Measurements from ENCODE around the gene ELK4. TPM values are rescaled to one million over a fixed set of nuclear protein-coding genes. Genes with fewer than 3 reads are reported as not detected.
A peak's percentile ranks its signal among the peaks of the same experiment; 100 is the strongest.

The ELK4 gene
- total RNA-seq, 1 donor from 2014 or later: 16.1 TPM

DNA sequence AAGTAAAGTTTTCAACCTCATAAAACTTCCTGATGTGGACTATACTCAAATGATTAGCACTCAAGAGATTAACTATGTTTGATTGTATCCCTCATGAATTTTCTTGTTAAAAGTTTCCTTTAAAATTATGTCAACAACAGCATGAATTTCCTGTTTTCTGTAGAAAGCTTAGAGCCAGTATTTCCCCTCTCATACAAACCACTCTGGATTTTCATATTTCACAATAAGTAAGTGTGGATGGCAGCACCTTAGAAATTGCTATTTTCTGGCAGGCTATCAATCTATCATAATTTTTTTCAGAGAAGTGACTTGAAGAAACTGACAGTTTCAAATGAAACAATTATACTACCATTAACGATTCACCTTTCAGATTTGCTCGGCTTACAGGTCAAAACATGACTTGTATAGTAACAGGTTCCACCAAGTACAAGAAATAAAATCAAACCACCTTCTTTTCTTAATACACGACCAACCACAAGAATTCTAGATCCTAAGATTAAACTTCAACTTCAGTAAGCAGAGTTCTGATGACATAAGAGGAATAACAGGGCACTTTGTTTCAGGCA, 20.8 kb downstream of the ELK4 start:
- H3K4me3 ChIP-seq (ENCODE audit: low read depth, low read length): no peak overlapping the region
- H3K36me3 ChIP-seq (ENCODE audit: control insufficient read depth, insufficient read depth, low read length): no peaks in the 10 kb centered on the region
- H3K27me3 ChIP-seq (ENCODE audit: control insufficient read depth, insufficient read depth, low read length): no peaks in the 10 kb centered on the region
- no peak for DNase-seq (ENCODE audit: low read depth)
- no peak for TF ChIP-seq CTCF (IDR thresholded peaks at IDR 0.05; ENCODE audit: insufficient read depth, low read length, poor library complexity, severe bottlenecking)

GRCh38 chr1:205610036-205610435, 21.8 kb downstream of the ELK4 start:
- Histone ChIP-seq H3K4me3 (ENCODE audit: low read depth, low read length) (no peak overlapping the region), H3K36me3 (ENCODE audit: control insufficient read depth, insufficient read depth, low read length) (no peaks in the 10 kb centered on the region), H3K27me3 (ENCODE audit: control insufficient read depth, insufficient read depth, low read length) (no peaks in the 10 kb centered on the region)
- no peak for TF ChIP-seq CTCF (IDR thresholded peaks at IDR 0.05; ENCODE audit: insufficient read depth, low read length, poor library complexity, severe bottlenecking)
- DNase-seq (ENCODE audit: low read depth): no peak

DNA sequence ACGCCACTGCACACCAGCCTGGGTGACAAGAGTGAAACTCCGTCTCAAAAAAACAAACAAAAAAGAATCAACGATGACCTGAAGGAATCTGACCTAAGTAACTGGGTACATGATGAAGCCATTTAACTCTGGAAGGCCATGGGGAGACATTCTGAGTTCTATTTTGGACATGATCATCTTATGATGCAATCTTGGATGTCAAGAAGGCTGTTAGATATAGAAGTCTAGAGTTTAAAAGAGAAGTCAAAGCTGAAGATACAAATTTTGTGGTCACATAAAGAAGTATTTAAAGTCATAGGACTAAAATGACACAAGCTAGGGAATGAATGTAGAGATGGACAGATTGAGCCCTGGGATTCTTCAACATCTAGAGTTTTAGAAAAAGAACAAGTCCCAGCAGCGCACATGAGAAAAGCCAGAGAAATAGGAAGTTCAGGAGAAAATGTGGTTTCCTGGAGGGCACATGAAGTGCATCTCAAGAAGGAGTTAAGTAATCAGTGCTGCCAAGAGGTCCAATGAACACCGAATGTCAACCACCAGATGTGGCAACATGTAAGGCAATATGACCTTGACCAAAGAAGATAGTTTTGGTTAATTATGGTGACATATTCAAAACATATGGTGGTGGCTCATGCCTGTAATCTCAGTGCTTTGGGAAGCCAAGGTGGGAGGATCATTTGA, 26.8 kb downstream of the ELK4 start:
- no peaks in the 10 kb centered on the region for H3K36me3 ChIP-seq (ENCODE audit: control insufficient read depth, insufficient read depth, low read length)
- TF ChIP-seq CTCF (IDR thresholded peaks at IDR 0.05; ENCODE audit: insufficient read depth, low read length, poor library complexity, severe bottlenecking): no peak
- DNase-seq (ENCODE audit: low read depth): no peak
- no peaks in the 10 kb centered on the region for H3K27me3 ChIP-seq (ENCODE audit: control insufficient read depth, insufficient read depth, low read length)
- no peak overlapping the region for H3K4me3 ChIP-seq (ENCODE audit: low read depth, low read length)

- Histone ChIP-seq H3K4me3 (ENCODE audit: low read depth, low read length) (no peak overlapping the region), H3K36me3 (ENCODE audit: control insufficient read depth, insufficient read depth, low read length) (no peaks in the 10 kb centered on the region), H3K27me3 (ENCODE audit: control insufficient read depth, insufficient read depth, low read length) (no peaks in the 10 kb centered on the region)
- DNase-seq (ENCODE audit: low read depth): no peak
- TF ChIP-seq CTCF (IDR thresholded peaks at IDR 0.05; ENCODE audit: insufficient read depth, low read length, poor library complexity, severe bottlenecking): no peak
Measured at GRCh38 chr1:205604059-205604458, 27.8 kb downstream of the ELK4 start.

- peaks cover 2% of the 10 kb centered on the region for H3K36me3 ChIP-seq (ENCODE audit: control insufficient read depth, insufficient read depth, low read length)
- H3K27me3 ChIP-seq (ENCODE audit: control insufficient read depth, insufficient read depth, low read length): no peaks in the 10 kb centered on the region
- H3K4me3 ChIP-seq (ENCODE audit: low read depth, low read length): no peak overlapping the region
- peak; percentile 74 for DNase-seq (ENCODE audit: low read depth)
- no peak for TF ChIP-seq CTCF (IDR thresholded peaks at IDR 0.05; ENCODE audit: insufficient read depth, low read length, poor library complexity, severe bottlenecking)
Measured at GRCh38 chr1:205601205-205601604, 30.6 kb downstream of the ELK4 start.

DNA sequence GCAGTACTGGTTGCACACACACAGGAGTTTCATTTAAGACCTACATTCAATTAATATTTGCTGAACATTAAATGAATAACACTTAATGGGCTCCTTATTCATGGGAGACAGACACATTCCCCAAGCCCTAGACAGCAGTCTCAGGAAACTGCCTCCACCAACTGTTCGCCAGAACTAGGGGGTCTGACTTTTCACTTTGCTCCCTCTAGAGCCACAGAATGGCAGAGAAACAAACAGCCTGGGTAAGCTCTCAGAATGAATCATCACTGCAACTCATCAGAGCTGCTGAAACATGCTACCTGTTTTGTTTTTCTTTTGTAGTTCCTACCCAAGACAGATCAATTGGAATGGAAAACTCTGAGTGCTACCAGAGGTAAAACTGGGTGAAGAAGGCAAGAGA, 31.7 kb downstream of the ELK4 start:
- peaks cover 2% of the 10 kb centered on the region for H3K36me3 ChIP-seq (ENCODE audit: control insufficient read depth, insufficient read depth, low read length)
- no peaks in the 10 kb centered on the region for H3K27me3 ChIP-seq (ENCODE audit: control insufficient read depth, insufficient read depth, low read length)
- peak; percentile 35 for TF ChIP-seq CTCF (IDR thresholded peaks at IDR 0.05; ENCODE audit: insufficient read depth, low read length, poor library complexity, severe bottlenecking)
- H3K4me3 ChIP-seq (ENCODE audit: low read depth, low read length): no peak overlapping the region
- peak; percentile 56 for DNase-seq (ENCODE audit: low read depth)
